GM23248 (cell line): ENCODE data around the gene ARHGEF25. TPM values are rescaled to one million over a fixed set of nuclear protein-coding genes. Genes with fewer than 3 reads are reported as not detected.
A peak's percentile ranks its signal among the peaks of the same experiment; 100 is the strongest.

ENCODE experiments used
- DNase-seq: peaks from one replicate; pipeline ENCODE4 v3.0.0-alpha.2; 2015
- H2AFZ ChIP-seq: fragments of 200-600 bp; sonication (generic); 2 replicates; pipeline ENCODE4 v1.6.1; 2016; ENCODE audit warnings: antibody characterized with exemption
- H3F3A ChIP-seq: fragments of 200-600 bp; sonication (generic); 2 replicates; pipeline ENCODE4 v1.6.1; 2016; ENCODE audit warnings: mild to moderate bottlenecking, antibody characterized with exemption, mixed run types; ENCODE audit not compliant: insufficient read depth
- H3K27ac ChIP-seq: fragments of 200-600 bp; sonication (generic); 2 replicates; pipeline ENCODE4 v1.5.1; 2016; ENCODE audit warnings: mild to moderate bottlenecking
- H3K27me3 ChIP-seq: fragments of 200-600 bp; sonication (generic); replicated peaks from 2 replicates; pipeline ENCODE4 v1.6.1; 2016; ENCODE audit warnings: mild to moderate bottlenecking; ENCODE audit not compliant: insufficient read depth
- H3K36me3 ChIP-seq: fragments of 200-600 bp; sonication (generic); 2 replicates; pipeline ENCODE4 v1.6.1; 2016; ENCODE audit warnings: low read depth, mild to moderate bottlenecking
- H3K4me1 ChIP-seq: fragments of 200-600 bp; sonication (generic); 2 replicates; pipeline ENCODE4 v1.6.1; 2016; ENCODE audit warnings: mild to moderate bottlenecking; ENCODE audit not compliant: insufficient read depth
- H3K4me2 ChIP-seq: fragments of 200-600 bp; sonication (generic); one replicate; pipeline ENCODE4 v1.6.1; 2016; ENCODE audit warnings: mild to moderate bottlenecking; ENCODE audit not compliant: unreplicated experiment
- H3K4me3 ChIP-seq: fragments of 200-600 bp; sonication (generic); 2 replicates; pipeline ENCODE4 v1.5.1; 2016; ENCODE audit warnings: mild to moderate bottlenecking
- H3K79me2 ChIP-seq: fragments of 200-600 bp; sonication (generic); 2 replicates; pipeline ENCODE4 v1.6.1; 2016; ENCODE audit warnings: mild to moderate bottlenecking; ENCODE audit not compliant: insufficient read depth
- H3K9ac ChIP-seq: fragments of 200-600 bp; sonication (generic); 2 replicates; pipeline ENCODE4 v1.6.1; 2016; ENCODE audit warnings: mild to moderate bottlenecking
- H3K9me2 ChIP-seq: fragments of 200-600 bp; sonication (generic); 2 replicates; pipeline ENCODE4 v1.6.1; 2016; ENCODE audit warnings: mixed run types, mild to moderate bottlenecking, moderate library complexity; ENCODE audit not compliant: insufficient read depth
- H3K9me3 ChIP-seq: fragments of 200-600 bp; sonication (generic); one replicate; pipeline ENCODE4 v1.6.1; 2017; ENCODE audit warnings: low read depth
- H4K20me1 ChIP-seq: fragments of 200-600 bp; sonication (generic); 2 replicates; pipeline ENCODE4 v1.6.0; 2016; ENCODE audit not compliant: insufficient read depth
- EZH2 ChIP-seq: fragments of 200-600 bp; sonication (generic); IDR thresholded peaks from 2 replicates; pipeline ENCODE4 v1.6.1; 2018; ENCODE audit warnings: antibody characterized with exemption, mild to moderate bottlenecking; ENCODE audit not compliant: insufficient read depth, poor library complexity, severe bottlenecking
- EZH2phosphoT487 ChIP-seq: fragments of 200-600 bp; sonication (generic); IDR thresholded peaks from 2 replicates; pipeline ENCODE4 v1.6.1; 2018; ENCODE audit warnings: antibody characterized with exemption, moderate library complexity, mild to moderate bottlenecking, low read depth; ENCODE audit not compliant: insufficient read depth
- WGBS, 2 experiments: methylation state at CpG; one replicate each; pipeline ENCODE4 v1.1.6; 2015 to 2017; ENCODE audit warnings: low lambda C conversion rate in 2 of 2, low coverage in 1 of 2; ENCODE audit errors: missing lambda C conversion rate in 2 of 2; 5-methylcytosine and 5-hydroxymethylcytosine counted together
- in situ Hi-C: fragments of 300-500 bp; cut with MboI; formaldehyde crosslinking; loops from 2 replicates; pipeline ENCODE4 v1.15.0; 2020
- polyA plus RNA-seq: library from polyadenylated mRNA; unstranded; fragments of >200 nt; fragmentation: Nextera tagmentation; extraction: Ambion mirVana; gene quantifications from 2 replicates; pipeline ENCODE4 v1.2.1, GENCODE V29; 2016
- total RNA-seq: library from RNA; depleted of rRNA; stranded (reverse); fragments of >200 nt; shearing (Covaris generic); gene quantifications from 2 replicates; pipeline ENCODE4 v1.2.3, GENCODE V29; 2014

ARHGEF25 gene
- total and polyA plus RNA-seq, 2 experiments from 2014 or later: 0.60 to 24.2 TPM

DNA sequence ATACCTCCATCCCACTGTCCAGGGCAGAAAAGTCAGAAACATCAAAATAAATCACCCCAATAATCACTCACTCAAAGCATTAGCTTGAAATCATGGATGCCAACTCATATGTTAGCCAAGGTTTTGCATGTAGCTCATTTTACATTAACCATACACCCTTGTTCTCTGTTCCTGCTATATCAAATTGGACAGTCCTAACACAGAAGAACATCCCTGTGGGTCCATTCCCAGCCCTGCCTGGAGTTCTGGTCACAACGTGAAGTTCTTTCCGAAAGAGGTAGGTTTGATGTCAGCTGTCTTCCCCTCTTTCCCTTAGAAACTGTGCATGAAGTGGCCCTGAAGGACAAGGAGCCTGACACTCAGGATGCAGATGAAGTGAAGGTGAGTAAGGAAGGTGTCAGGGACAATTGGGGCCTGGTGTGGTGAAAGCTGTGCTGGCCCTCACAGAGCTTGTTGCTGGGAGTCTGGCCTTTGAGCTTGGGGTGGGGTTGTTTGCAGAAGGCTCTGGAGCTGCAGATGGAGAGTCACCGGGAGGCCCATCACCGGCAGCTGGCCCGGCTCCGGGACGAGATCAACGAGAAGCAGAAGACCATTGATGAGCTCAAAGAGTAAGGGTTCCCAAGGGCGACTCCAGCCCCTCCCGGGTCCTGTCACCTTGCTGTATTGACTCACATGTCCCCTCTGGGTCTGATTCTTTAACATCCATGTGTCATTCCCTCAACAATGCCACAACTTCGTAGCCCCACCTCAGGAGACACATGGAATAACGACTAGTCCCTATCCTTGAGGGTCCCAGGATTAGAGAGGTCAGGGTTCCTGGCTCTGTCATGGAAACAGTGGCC is 35.2 kb upstream of the ARHGEF25 start:
- no peaks in the 10 kb centered on the region for H4K20me1 ChIP-seq
- H3K27ac ChIP-seq: no peak overlapping the region
- H3F3A ChIP-seq: no peaks in the 10 kb centered on the region
- no peak overlapping the region for H3K9ac ChIP-seq
- no peaks in the 10 kb centered on the region for H3K27me3 ChIP-seq
- no peaks in the 10 kb centered on the region for H3K4me1 ChIP-seq
- 74% methylated on average over 12 of the region's 12 CpGs for WGBS, 2 experiments
- in situ Hi-C loops: no loop called here
- H3K9me2 ChIP-seq: no peaks in the 10 kb centered on the region
- no peaks in the 10 kb centered on the region for H3K9me3 ChIP-seq
- DNase-seq: no peak
- H3K36me3 ChIP-seq: no peaks in the 10 kb centered on the region
- no peaks in the 10 kb centered on the region for H3K79me2 ChIP-seq
- H3K4me2 ChIP-seq: no peak overlapping the region
- TF ChIP-seq EZH2 (no peak), EZH2phosphoT487 (no peak)
- H3K4me3 ChIP-seq: no peak overlapping the region
- H2AFZ ChIP-seq: no peak overlapping the region

DNA sequence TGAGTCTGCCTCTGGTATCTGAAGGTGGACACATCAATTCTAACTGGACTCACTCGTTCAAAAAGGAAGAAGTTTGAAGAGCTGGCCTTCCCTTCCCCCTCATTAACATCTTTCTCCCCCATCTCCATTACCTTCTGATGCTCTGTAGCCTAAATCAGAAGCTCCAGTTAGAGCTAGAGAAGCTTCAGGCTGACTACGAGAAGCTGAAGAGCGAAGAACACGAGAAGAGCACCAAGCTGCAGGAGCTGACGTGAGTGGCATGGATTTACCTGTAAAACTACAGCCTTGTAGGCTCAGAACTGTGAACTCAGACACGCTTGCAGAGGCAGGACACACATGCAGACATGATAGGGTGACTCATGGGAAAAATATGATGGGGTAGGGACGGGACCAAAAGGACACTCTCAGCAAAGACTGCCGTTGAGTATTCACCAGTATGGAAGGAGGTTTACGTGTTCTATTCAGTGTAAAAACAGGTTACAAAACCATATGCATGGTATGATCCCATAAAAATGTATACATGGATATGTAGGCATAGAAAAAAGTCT is 34.5 kb upstream of the ARHGEF25 start:
- Histone ChIP-seq H3K9me2 (no peaks in the 10 kb centered on the region), H3K27me3 (no peaks in the 10 kb centered on the region), H3K4me1 (no peaks in the 10 kb centered on the region), H3K36me3 (no peaks in the 10 kb centered on the region), H3K9ac (no peak overlapping the region), H3F3A (no peaks in the 10 kb centered on the region), H3K27ac (no peak overlapping the region), H3K79me2 (no peaks in the 10 kb centered on the region), H2AFZ (no peak overlapping the region), H3K4me2 (no peak overlapping the region), H3K4me3 (no peak overlapping the region), H4K20me1 (no peaks in the 10 kb centered on the region), H3K9me3 (no peaks in the 10 kb centered on the region)
- WGBS, 2 experiments: 77 to 83% methylated on average over 9 of the region's 9 CpGs
- TF ChIP-seq EZH2phosphoT487 (no peak), EZH2 (no peak)
- no peak for DNase-seq
- in situ Hi-C loops: no loop called here

DNA sequence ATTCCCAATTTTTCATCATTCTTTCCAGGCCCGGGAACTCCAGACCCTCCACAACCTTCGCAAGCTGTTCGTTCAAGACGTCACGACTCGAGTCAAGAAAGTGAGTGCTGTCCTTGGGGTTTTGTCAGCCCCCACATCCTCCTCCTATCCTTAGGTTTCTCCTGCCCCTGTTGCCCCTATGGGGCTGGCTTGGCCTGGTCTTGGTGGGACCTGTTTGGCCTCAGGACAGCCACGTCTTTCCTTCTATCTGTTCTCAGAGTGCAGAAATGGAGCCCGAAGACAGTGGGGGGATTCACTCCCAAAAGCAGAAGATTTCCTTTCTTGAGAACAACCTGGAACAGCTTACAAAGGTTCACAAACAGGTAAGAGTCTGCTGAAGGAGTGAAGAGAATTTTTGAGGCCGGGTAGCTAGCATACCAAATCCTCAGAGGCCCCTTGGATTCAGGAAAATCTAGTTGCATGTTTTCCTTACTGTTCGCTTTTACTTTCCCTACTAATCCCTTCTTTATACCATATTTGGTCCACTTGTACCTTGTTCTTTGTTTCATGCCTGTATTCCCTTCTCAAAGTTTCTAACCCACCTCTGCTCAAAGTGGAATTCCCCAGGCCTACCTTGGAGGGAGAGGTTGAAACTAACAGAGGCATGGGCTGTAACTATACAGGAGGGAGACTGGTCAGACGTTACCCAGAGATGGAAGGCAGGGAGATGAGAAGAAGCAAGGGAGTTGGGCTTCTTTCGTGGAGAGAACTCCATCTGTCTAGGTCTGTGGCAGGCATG is 33.1 kb upstream of the ARHGEF25 start:
- Histone ChIP-seq H3K9ac (no peak overlapping the region), H4K20me1 (no peaks in the 10 kb centered on the region), H3K27ac (no peak overlapping the region), H3K9me3 (no peaks in the 10 kb centered on the region), H3F3A (no peaks in the 10 kb centered on the region), H3K79me2 (no peaks in the 10 kb centered on the region), H3K27me3 (no peaks in the 10 kb centered on the region), H2AFZ (no peak overlapping the region), H3K36me3 (no peaks in the 10 kb centered on the region), H3K9me2 (no peaks in the 10 kb centered on the region), H3K4me3 (no peak overlapping the region), H3K4me2 (no peak overlapping the region), H3K4me1 (no peaks in the 10 kb centered on the region)
- TF ChIP-seq EZH2 (no peak), EZH2phosphoT487 (no peak)
- DNase-seq: no peak
- 81 to 85% methylated on average over 12 of the region's 12 CpGs for WGBS, 2 experiments
- in situ Hi-C loops: no loop called here

DNA sequence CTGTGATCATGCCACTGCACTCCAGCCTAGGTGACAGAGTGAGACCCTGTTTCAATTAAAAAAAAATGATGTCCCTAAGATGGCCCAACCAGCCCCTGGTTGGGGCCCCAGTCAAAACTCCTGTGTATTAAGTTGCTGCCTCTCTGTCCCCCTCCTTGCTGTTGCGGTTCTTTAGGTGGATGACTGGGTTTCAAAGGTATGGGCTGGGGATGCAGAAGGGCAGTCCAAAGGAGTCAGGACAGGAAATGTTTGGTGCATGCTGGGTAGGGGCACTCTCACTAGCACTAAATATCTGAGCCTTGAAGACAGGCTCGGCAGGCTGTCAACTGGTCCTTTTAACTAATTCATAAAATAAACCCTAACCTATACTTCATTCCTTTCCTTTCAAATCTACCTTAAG is 32.2 kb upstream of the ARHGEF25 start:
- WGBS, 2 experiments: 59 to 75% methylated on average over 2 of the region's 2 CpGs
- no peaks in the 10 kb centered on the region for H4K20me1 ChIP-seq
- DNase-seq: peak; percentile 31
- TF ChIP-seq EZH2phosphoT487: no peak
- TF ChIP-seq EZH2: no peak
- H3K79me2 ChIP-seq: no peaks in the 10 kb centered on the region
- H2AFZ ChIP-seq: no peak overlapping the region
- no peaks in the 10 kb centered on the region for H3K36me3 ChIP-seq
- no peaks in the 10 kb centered on the region for H3K27me3 ChIP-seq
- H3K4me1 ChIP-seq: no peaks in the 10 kb centered on the region
- H3F3A ChIP-seq: no peaks in the 10 kb centered on the region
- no peak overlapping the region for H3K27ac ChIP-seq
- H3K4me2 ChIP-seq: no peak overlapping the region
- in situ Hi-C loops: no loop called here
- no peak overlapping the region for H3K4me3 ChIP-seq
- no peaks in the 10 kb centered on the region for H3K9me2 ChIP-seq
- H3K9me3 ChIP-seq: no peaks in the 10 kb centered on the region
- no peak overlapping the region for H3K9ac ChIP-seq
